Stomach (tissue), 9 donors: Measurements from ENCODE around the gene LARGE1. TPM values are rescaled to one million over a fixed set of nuclear protein-coding genes. Genes with fewer than 3 reads are reported as not detected.

Experiments
- DNase-seq, 2 donors: peaks; one replicate each; pipeline versions ENCODE4 v3.0.0 to v3.0.0-alpha.2; 2013 to 2019
- H3K27ac ChIP-seq, 5 donors: fragments of 200-600 bp in 4 of 5; sonication (generic) in 4 of 5; one replicate each; pipeline ENCODE4 v1.5.1; 2013 to 2019; ENCODE audit warnings: mild to moderate bottlenecking in 1 of 5, moderate library complexity in 1 of 5
- H3K27me3 ChIP-seq, 3 donors: fragments of 200-600 bp; sonication (generic); one replicate each; pipeline ENCODE4 v1.5.1; 2017 to 2019; ENCODE audit warnings: mixed run types in 1 of 3
- H3K36me3 ChIP-seq, 4 donors: fragments of 200-600 bp; sonication (generic); 1 replicate in 3 of 4; 2 replicates in 1 of 4; pipeline ENCODE4 v1.5.1; 2016 to 2019
- H3K4me1 ChIP-seq, 4 donors: fragments of 200-600 bp; sonication (generic); one replicate each; pipeline ENCODE4 v1.5.1; 2016 to 2019
- H3K4me3 ChIP-seq, 4 donors: fragments of 200-600 bp; sonication (generic) in 3 of 4; one replicate each; pipeline ENCODE4 v1.5.1; 2016 to 2019; ENCODE audit warnings: mild to moderate bottlenecking in 1 of 4
- H3K9me3 ChIP-seq, 4 donors: fragments of 200-600 bp; sonication (generic); one replicate each; pipeline ENCODE4 v1.5.1; 2016 to 2019
- EP300 ChIP-seq: sonication (generic); formaldehyde crosslinking; IDR thresholded peaks from one replicate; pipeline ENCODE4 v1.6.1; 2017; ENCODE audit warnings: antibody characterized with exemption
- POLR2A ChIP-seq, 4 donors: fragments of 450-650 bp; IDR thresholded peaks; one replicate each; pipeline ENCODE4 v1.6.1; 2016; ENCODE audit warnings: antibody characterized with exemption in 4 of 4, control low read depth in 2 of 4, mild to moderate bottlenecking in 1 of 4, moderate library complexity in 1 of 4
- POLR2AphosphoS5 ChIP-seq, 3 donors: sonication (generic); formaldehyde crosslinking; IDR thresholded peaks; one replicate each; pipeline ENCODE4 v1.6.1; 2016; ENCODE audit warnings: antibody characterized with exemption in 3 of 3
- WGBS, 5 donors: extraction: QIAGEN DNeasy Blood & Tissue Kit in 3 of 5; methylation state at CpG; one replicate each; pipeline versions ENCODE4 v1.1.5 to v1.1.7; 2013 to 2018; 5-methylcytosine and 5-hydroxymethylcytosine counted together
- intact Hi-C: fragments of 100-400 bp; cut with DNase I; formaldehyde crosslinking; loops from one replicate; pipeline ENCODE4 v1.15.1; 2023; ENCODE audit warnings: low total_unique reads
- polyA plus RNA-seq, 3 donors: library from polyadenylated mRNA; stranded (reverse); fragments of 200-250 nt; gene quantifications; one replicate each; pipeline ENCODE4 v1.2.3, GENCODE V29; 2013
- total RNA-seq, 5 donors: library from RNA; depleted of rRNA; stranded (reverse); fragments of >200 nt; gene quantifications; one replicate each; pipeline versions ENCODE4 v1.1.0 to v1.2.3, GENCODE V29; 2014 to 2016
- TF ChIP-seq, protein P1 (sequence below), 7 experiments: fragments of 450-650 bp in 4 of 7; fragments of 200-600 bp in 3 of 7; sonication (generic) in 3 of 7; IDR thresholded peaks; one replicate each; pipeline ENCODE4 v1.5.1; 2016 to 2019; ENCODE audit warnings: antibody characterized with exemption in 7 of 7, control low read depth in 2 of 7, mild to moderate bottlenecking in 1 of 7
- donor health status: healthy with polysubstance abuse.
- donor health status: Bipolar disorder and iron deficiency.
- donor health status: healthy.

The LARGE1 gene
- total and polyA plus RNA-seq, 8 donors, result 3.5 to 110 (median 51.6) TPM

- no peak for TF ChIP-seq EP300
- TF ChIP-seq, protein P1, sequence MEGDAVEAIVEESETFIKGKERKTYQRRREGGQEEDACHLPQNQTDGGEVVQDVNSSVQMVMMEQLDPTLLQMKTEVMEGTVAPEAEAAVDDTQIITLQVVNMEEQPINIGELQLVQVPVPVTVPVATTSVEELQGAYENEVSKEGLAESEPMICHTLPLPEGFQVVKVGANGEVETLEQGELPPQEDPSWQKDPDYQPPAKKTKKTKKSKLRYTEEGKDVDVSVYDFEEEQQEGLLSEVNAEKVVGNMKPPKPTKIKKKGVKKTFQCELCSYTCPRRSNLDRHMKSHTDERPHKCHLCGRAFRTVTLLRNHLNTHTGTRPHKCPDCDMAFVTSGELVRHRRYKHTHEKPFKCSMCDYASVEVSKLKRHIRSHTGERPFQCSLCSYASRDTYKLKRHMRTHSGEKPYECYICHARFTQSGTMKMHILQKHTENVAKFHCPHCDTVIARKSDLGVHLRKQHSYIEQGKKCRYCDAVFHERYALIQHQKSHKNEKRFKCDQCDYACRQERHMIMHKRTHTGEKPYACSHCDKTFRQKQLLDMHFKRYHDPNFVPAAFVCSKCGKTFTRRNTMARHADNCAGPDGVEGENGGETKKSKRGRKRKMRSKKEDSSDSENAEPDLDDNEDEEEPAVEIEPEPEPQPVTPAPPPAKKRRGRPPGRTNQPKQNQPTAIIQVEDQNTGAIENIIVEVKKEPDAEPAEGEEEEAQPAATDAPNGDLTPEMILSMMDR (IDR thresholded peaks at IDR 0.05), result no peak
- no peak for TF ChIP-seq POLR2AphosphoS5 (IDR thresholded peaks at IDR 0.05)
- TF ChIP-seq POLR2A (IDR thresholded peaks at IDR 0.05), result no peak
- whole genome bisulfite sequencing, 5 donors, result 76 to 94% (median 85%) methylated on average over 6 of the region's 6 CpGs
These were observed 476.6 kb downstream of the LARGE1 start for GRCh38 chr22:33443683-33444082.

GRCh38 chr22:33440756-33441155 is 479.5 kb downstream of the LARGE1 start:
- Histone ChIP-seq H3K9me3 (no peaks in the 10 kb centered on the region), H3K36me3 (no peaks in the 10 kb centered on the region), H3K4me1 (no peaks in the 10 kb centered on the region), H3K4me3 (no peak overlapping the region), H3K27ac (no peak overlapping the region), H3K27me3 (no peaks in the 10 kb centered on the region)
- 53 to 67% (median 64%) methylated on average over 4 of the region's 4 CpGs for WGBS, 5 donors
- intact Hi-C loops, result no loop called here
- TF ChIP-seq EP300, result no peak
- TF ChIP-seq, protein P1 (IDR thresholded peaks at IDR 0.05), result no peak
- TF ChIP-seq POLR2AphosphoS5 (IDR thresholded peaks at IDR 0.05), result no peak
- no peak for TF ChIP-seq POLR2A (IDR thresholded peaks at IDR 0.05)
- DNase-seq, result peak in 1 of 2 donors; percentile 47

More at GRCh38 chr22:33443683-33444082, 476.6 kb downstream of the LARGE1 start:
- H3K27ac ChIP-seq, result no peak overlapping the region
- peak in 1 of 2 donors; percentile 12 for DNase-seq
- H3K4me3 ChIP-seq, result no peak overlapping the region
- H3K4me1 ChIP-seq, result no peaks in the 10 kb centered on the region
- no peaks in the 10 kb centered on the region for H3K27me3 ChIP-seq
- intact Hi-C loops, result no loop called here
- H3K36me3 ChIP-seq, result no peaks in the 10 kb centered on the region
- no peaks in the 10 kb centered on the region for H3K9me3 ChIP-seq

DNA sequence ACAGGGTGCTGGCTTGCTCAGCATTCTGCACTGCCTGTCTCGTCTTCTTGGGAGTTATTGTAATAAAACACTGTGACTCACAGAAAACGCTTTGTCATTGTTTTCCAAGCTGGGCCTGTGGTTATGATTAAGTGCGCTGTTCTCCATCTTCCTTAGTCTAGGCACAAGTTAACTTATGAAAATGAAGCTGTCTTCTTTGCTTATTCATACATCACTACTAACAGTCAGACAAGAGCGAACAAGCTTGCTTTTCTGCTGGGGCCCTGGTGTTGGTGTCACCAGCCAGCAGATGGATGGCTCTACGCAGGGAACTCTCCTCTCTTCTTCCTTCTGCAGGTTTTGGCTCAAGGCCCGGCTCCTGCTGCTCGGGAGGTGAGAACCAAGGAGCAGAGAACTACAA is 482.0 kb downstream of the LARGE1 start:
- H3K36me3 ChIP-seq, result no peaks in the 10 kb centered on the region
- peak in 1 of 2 donors; percentile 43 for DNase-seq
- H3K4me3 ChIP-seq, result no peak overlapping the region
- intact Hi-C loops, result no loop called here
- H3K4me1 ChIP-seq, result no peaks in the 10 kb centered on the region
- WGBS, 5 donors, result 57 to 74% (median 64%) methylated on average over 7 of the region's 7 CpGs
- H3K27ac ChIP-seq, result peak overlapping the region in 1 of 5 donors; percentile 1
- TF ChIP-seq POLR2AphosphoS5 (IDR thresholded peaks at IDR 0.05) (no peak), EP300 (no peak), POLR2A (IDR thresholded peaks at IDR 0.05) (no peak)
- TF ChIP-seq, protein P1 (IDR thresholded peaks at IDR 0.05), result no peak
- no peaks in the 10 kb centered on the region for H3K9me3 ChIP-seq
- H3K27me3 ChIP-seq, result no peaks in the 10 kb centered on the region

DNA sequence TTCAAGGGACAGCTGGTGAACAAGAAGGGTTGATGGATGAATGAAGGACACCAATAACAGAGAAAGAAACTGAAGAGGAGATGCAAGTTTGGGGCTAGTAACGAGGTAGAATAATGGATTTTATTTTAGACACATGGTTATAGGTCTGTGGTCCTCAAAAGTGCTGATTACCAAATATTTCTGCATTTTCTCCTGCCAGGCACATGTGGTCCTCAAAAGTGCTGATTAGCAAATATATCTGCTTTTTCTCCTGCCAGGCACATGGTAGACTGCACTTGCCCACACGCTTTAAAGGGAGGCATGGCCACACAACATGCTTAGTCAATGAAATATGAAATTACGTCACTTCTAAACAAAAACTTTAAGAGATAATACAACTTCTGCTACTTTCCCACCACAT is 489.0 kb downstream of the LARGE1 start:
- H3K27ac ChIP-seq, result no peak overlapping the region
- H3K27me3 ChIP-seq, result no peaks in the 10 kb centered on the region
- WGBS, 5 donors, result 90 to 98% (median 94%) methylated on average over 3 of the region's 3 CpGs
- no peak overlapping the region for H3K4me3 ChIP-seq
- peaks cover 12 to 32% (median 27%) of the 10 kb centered on the region in 4 donors for H3K36me3 ChIP-seq
- H3K4me1 ChIP-seq, result peaks cover 0 to 11% (median 0%) of the 10 kb centered on the region in 4 donors
- DNase-seq, result no peak
- no peaks in the 10 kb centered on the region for H3K9me3 ChIP-seq
- intact Hi-C loops, result no loop called here
- TF ChIP-seq POLR2A (IDR thresholded peaks at IDR 0.05) (no peak), EP300 (no peak), POLR2AphosphoS5 (IDR thresholded peaks at IDR 0.05) (no peak)
- TF ChIP-seq, protein P1 (IDR thresholded peaks at IDR 0.05), result no peak
